MM.1S (cell line): Measurements from ENCODE around the gene ATF7.

Experiments
- DNase-seq: peaks from one replicate; pipeline ENCODE4 v3.0.0-alpha.2; 2015
- H2AFZ ChIP-seq: fragments of 300-600 bp; sonication (generic); 2 replicates; pipeline ENCODE4 v1.6.0; 2016; ENCODE audit warnings: antibody characterized with exemption, low read length
- H3F3A ChIP-seq: fragments of 300-600 bp; sonication (generic); 2 replicates; pipeline ENCODE4 v1.6.1; 2016; ENCODE audit warnings: mild to moderate bottlenecking, antibody characterized with exemption, low read length, moderate library complexity, mixed read lengths; ENCODE audit not compliant: insufficient read depth
- H3K27ac ChIP-seq: fragments of 300-600 bp; sonication (generic); 2 replicates; pipeline ENCODE4 v1.5.1; 2016; ENCODE audit warnings: mild to moderate bottlenecking, low read length
- H3K27me3 ChIP-seq: fragments of 300-600 bp; sonication (generic); replicated peaks from 2 replicates; pipeline ENCODE4 v1.6.0; 2016; ENCODE audit warnings: low read length; ENCODE audit not compliant: insufficient read depth
- H3K36me3 ChIP-seq: fragments of 300-600 bp; sonication (generic); replicated peaks from 2 replicates; pipeline ENCODE4 v1.6.1; 2016; ENCODE audit warnings: mild to moderate bottlenecking, low read length, mixed read lengths; ENCODE audit not compliant: insufficient read depth
- H3K4me1 ChIP-seq: fragments of 300-600 bp; sonication (generic); 2 replicates; pipeline ENCODE4 v1.6.1; 2016; ENCODE audit warnings: low read length, mixed read lengths
- H3K4me2 ChIP-seq: fragments of 300-600 bp; sonication (generic); 2 replicates; pipeline ENCODE4 v1.6.0; 2016; ENCODE audit warnings: low read depth, low read length
- H3K4me3 ChIP-seq: fragments of 300-600 bp; sonication (generic); 2 replicates; pipeline ENCODE4 v1.5.1; 2016; ENCODE audit warnings: low read length, mixed read lengths
- H3K79me2 ChIP-seq: fragments of 300-600 bp; sonication (generic); 2 replicates; pipeline ENCODE4 v1.6.1; 2016; ENCODE audit warnings: mixed run types, low read length, mixed read lengths
- H3K9ac ChIP-seq: fragments of 300-600 bp; sonication (generic); 2 replicates; pipeline ENCODE4 v1.6.1; 2016; ENCODE audit warnings: low read length, mixed read lengths
- H3K9me2 ChIP-seq: fragments of 300-600 bp; sonication (generic); replicated peaks from 2 replicates; pipeline ENCODE4 v1.6.1; 2016; ENCODE audit warnings: mild to moderate bottlenecking, low read length, mixed read lengths; ENCODE audit not compliant: insufficient read depth
- H3K9me3 ChIP-seq: fragments of 300-600 bp; sonication (generic); replicated peaks from 2 replicates; pipeline ENCODE4 v1.6.1; 2016; ENCODE audit warnings: mild to moderate bottlenecking, low read length, mixed read lengths; ENCODE audit not compliant: insufficient read depth
- H4K20me1 ChIP-seq: fragments of 300-600 bp; sonication (generic); 2 replicates; pipeline ENCODE4 v1.6.1; 2016; ENCODE audit warnings: mild to moderate bottlenecking, low read length, moderate library complexity, mixed read lengths; ENCODE audit not compliant: insufficient read depth
- CTCF ChIP-seq: fragments of 300-600 bp; sonication (generic); IDR thresholded peaks from 2 replicates; pipeline ENCODE4 v1.5.1; 2016; ENCODE audit warnings: antibody characterized with exemption, low read length, mixed read lengths
- EZH2 ChIP-seq: fragments of 300-600 bp; sonication (generic); optimal IDR thresholded peaks from 2 replicates; pipeline ENCODE3; 2017; ENCODE audit warnings: low read depth, mild to moderate bottlenecking, antibody characterized with exemption, low read length, mixed read lengths
- EZH2phosphoT487 ChIP-seq: fragments of 300-600 bp; sonication (generic); IDR thresholded peaks from 2 replicates; pipeline ENCODE4 v1.6.1; 2018; ENCODE audit warnings: antibody characterized with exemption, low read length

The ATF7 gene

GRCh38 chr12:53532021-53532420 is 94.2 kb downstream of the ATF7 start:
- Histone ChIP-seq H3K27ac (no peak overlapping the region), H3K79me2 (no peaks in the 10 kb centered on the region), H3K4me2 (no peak overlapping the region), H3K36me3 (no peaks in the 10 kb centered on the region), H3K9me3 (no peaks in the 10 kb centered on the region), H3K4me3 (no peak overlapping the region), H4K20me1 (no peaks in the 10 kb centered on the region), H3F3A (no peaks in the 10 kb centered on the region), H3K9me2 (no peaks in the 10 kb centered on the region), H2AFZ (no peak overlapping the region), H3K4me1 (no peaks in the 10 kb centered on the region), H3K9ac (no peak overlapping the region), H3K27me3 (no peaks in the 10 kb centered on the region)
- no peak for TF ChIP-seq CTCF
- TF ChIP-seq EZH2 = no peak
- TF ChIP-seq EZH2phosphoT487 = no peak
- DNase-seq = no peak

GRCh38 chr12:53530920-53531319 is 95.3 kb downstream of the ATF7 start:
- DNase-seq = no peak
- no peak overlapping the region for H3K4me2 ChIP-seq
- H3K27me3 ChIP-seq = no peaks in the 10 kb centered on the region
- H3F3A ChIP-seq = no peaks in the 10 kb centered on the region
- no peaks in the 10 kb centered on the region for H3K9me3 ChIP-seq
- H3K9me2 ChIP-seq = no peaks in the 10 kb centered on the region
- H3K27ac ChIP-seq = no peak overlapping the region
- H3K9ac ChIP-seq = no peak overlapping the region
- H2AFZ ChIP-seq = no peak overlapping the region
- no peaks in the 10 kb centered on the region for H3K36me3 ChIP-seq
- H3K4me1 ChIP-seq = no peaks in the 10 kb centered on the region
- no peaks in the 10 kb centered on the region for H4K20me1 ChIP-seq
- H3K4me3 ChIP-seq = no peak overlapping the region
- no peaks in the 10 kb centered on the region for H3K79me2 ChIP-seq
- no peak for TF ChIP-seq EZH2
- TF ChIP-seq CTCF = no peak
- no peak for TF ChIP-seq EZH2phosphoT487

- Histone ChIP-seq H3K4me1 (no peaks in the 10 kb centered on the region), H3K27me3 (no peaks in the 10 kb centered on the region), H3K36me3 (no peaks in the 10 kb centered on the region), H3K9me2 (no peaks in the 10 kb centered on the region), H3K4me2 (no peak overlapping the region), H3K4me3 (no peak overlapping the region), H3K79me2 (no peaks in the 10 kb centered on the region), H4K20me1 (no peaks in the 10 kb centered on the region), H3K9me3 (no peaks in the 10 kb centered on the region), H2AFZ (no peak overlapping the region), H3K9ac (no peak overlapping the region), H3K27ac (no peak overlapping the region), H3F3A (no peaks in the 10 kb centered on the region)
- TF ChIP-seq EZH2 (no peak), CTCF (no peak), EZH2phosphoT487 (no peak)
- no peak for DNase-seq
Measured at GRCh38 chr12:53530061-53530460, 96.1 kb downstream of the ATF7 start.
